A549 (cell line): ENCODE measurements around the gene ZNF385D.

Experiments
- BHLHE40 ChIP-seq: IDR thresholded peaks from 2 replicates; pipeline ENCODE4 v1.6.1; 2012; ENCODE audit warnings: low read depth, low read length, inconsistent platforms
- CEBPB ChIP-seq, 2 experiments: fragments of >200 bp in 1 of 2; sonication (Bioruptor Twin) in 1 of 2; formaldehyde crosslinking in 1 of 2; IDR thresholded peaks; 2 replicates each; pipeline ENCODE4 v1.6.1; 2012 to 2016
- CTCF ChIP-seq: fragments of >200 bp; sonication (Bioruptor Twin); formaldehyde crosslinking; IDR thresholded peaks from 3 replicates; pipeline ENCODE4 v1.5.1; 2016
- E2F6 ChIP-seq: IDR thresholded peaks from 2 replicates; pipeline ENCODE4 v1.6.1; 2012; ENCODE audit warnings: low read depth, borderline replicate concordance
- FOSB ChIP-seq: fragments of 250-450 bp; sonication (Bioruptor Pico); IDR thresholded peaks from 2 replicates; pipeline ENCODE4 v1.5.0; 2020; ENCODE audit warnings: mild to moderate bottlenecking, moderate library complexity
- HOXB5 ChIP-seq: fragments of 250-450 bp; sonication (Bioruptor Pico); IDR thresholded peaks from 2 replicates; pipeline ENCODE4 v1.5.0; 2020; ENCODE audit warnings: mild to moderate bottlenecking, moderate library complexity
- MAFK ChIP-seq: fragments of 450-650 bp; IDR thresholded peaks from 2 replicates; pipeline ENCODE4 v1.6.1; 2014; ENCODE audit not compliant: partially characterized antibody
- MAX ChIP-seq: IDR thresholded peaks from 2 replicates; pipeline ENCODE4 v1.6.1; 2012
- MYC ChIP-seq: IDR thresholded peaks from 2 replicates; pipeline ENCODE4 v1.6.1; 2012; ENCODE audit warnings: mild to moderate bottlenecking, inconsistent platforms, low read length, improper control_type of control experiment, borderline replicate concordance
- NR3C1 ChIP-seq: fragments of >200 bp; sonication (Bioruptor Twin); formaldehyde crosslinking; IDR thresholded peaks from 3 replicates; pipeline ENCODE4 v1.6.1; 2017
- RAD21 ChIP-seq, 2 experiments: fragments of >200 bp in 1 of 2; sonication (Bioruptor Twin) in 1 of 2; formaldehyde crosslinking in 1 of 2; IDR thresholded peaks in 1 of 2; conservative IDR thresholded peaks in 1 of 2; 2 replicates in 1 of 2; 3 replicates in 1 of 2; pipeline ENCODE4 v1.6.1; 2012 to 2018; ENCODE audit warnings: inconsistent platforms in 1 of 2
- SREBF2 ChIP-seq: fragments of 450-650 bp; IDR thresholded peaks from 2 replicates; pipeline ENCODE4 v1.6.1; 2014; ENCODE audit warnings: mild to moderate bottlenecking, moderate library complexity
- USF2 ChIP-seq: fragments of 450-650 bp; IDR thresholded peaks from 2 replicates; pipeline ENCODE4 v1.6.1; 2014; ENCODE audit warnings: antibody characterized with exemption

- TF ChIP-seq RAD21 (conservative IDR thresholded peaks at IDR 0.05 in 1 of 2, IDR thresholded peaks at IDR 0.05 in 1 of 2) (no peak), CTCF (no peak), NR3C1 (no peak), BHLHE40 (no peak), MYC (no peak), CEBPB (IDR thresholded peaks at IDR 0.05) (no peak), E2F6 (no peak), SREBF2 (no peak), USF2 (no peak), MAX (no peak), FOSB (CRISPR knock-in tag) (no peak), MAFK (no peak), HOXB5 (CRISPR knock-in tag) (no peak)
Observed at GRCh38 chr3:21664996-21665395, 86.0 kb downstream of the ZNF385D start.
